Erythroblast (primary cell): ENCODE results near the gene CRKL.

Experiments used
- GATA1 ChIP-seq: IDR thresholded peaks from 2 replicates; pipeline ENCODE4 v1.6.1; 2011; ENCODE audit warnings: low read depth, mild to moderate bottlenecking, control low read depth, low read length, moderate library complexity
- POLR2A ChIP-seq: IDR thresholded peaks from 2 replicates; pipeline ENCODE4 v1.6.1; 2011; ENCODE audit warnings: mild to moderate bottlenecking, low read length

- no peak for TF ChIP-seq POLR2A
- no peak for TF ChIP-seq GATA1
Observed at GRCh38 chr22:20993304-20994127, 76.3 kb downstream of the CRKL start.
